GM18498 (cell line): ENCODE data around the gene OR5K2.

Experiments
- ATAC-seq: cut with Tn5 transposase; IDR thresholded peaks from one replicate; pipeline ENCODE4 v1.9.1; 2021; ENCODE audit warnings: mild to moderate bottlenecking, moderate library complexity; ENCODE audit not compliant: unreplicated experiment

The OR5K2 gene

DNA sequence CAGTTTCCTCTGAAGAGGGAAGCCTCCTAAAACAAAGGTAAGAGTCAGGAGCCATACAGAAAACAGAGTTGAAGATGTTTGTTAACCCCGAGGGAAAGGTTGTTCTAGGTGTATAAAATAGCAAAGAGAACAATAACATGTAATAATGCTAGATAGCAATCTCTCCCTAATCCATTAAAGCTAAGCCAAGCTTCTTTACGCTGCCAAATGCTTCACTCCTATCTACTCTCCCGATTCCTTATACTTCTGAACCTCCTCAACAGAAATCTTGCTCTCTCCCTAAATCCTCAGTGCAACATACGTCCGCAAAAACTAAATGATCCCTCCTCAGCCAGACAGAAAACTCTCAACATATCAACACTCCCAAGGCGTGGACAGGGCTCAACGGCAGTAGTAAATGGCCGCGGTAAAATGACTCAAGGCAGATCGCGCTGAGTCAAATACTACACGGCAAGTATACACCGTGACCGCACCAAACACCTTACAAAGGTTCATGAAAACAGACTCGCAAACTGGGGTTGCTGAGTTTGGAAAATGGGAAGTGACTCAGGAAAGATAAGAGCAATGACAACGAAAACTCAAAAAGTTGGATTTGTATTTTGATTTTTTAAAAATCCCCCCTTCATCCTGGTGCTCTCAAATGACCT is 24.5 kb downstream of the OR5K2 start:
- ATAC-seq: peak; percentile 47

DNA sequence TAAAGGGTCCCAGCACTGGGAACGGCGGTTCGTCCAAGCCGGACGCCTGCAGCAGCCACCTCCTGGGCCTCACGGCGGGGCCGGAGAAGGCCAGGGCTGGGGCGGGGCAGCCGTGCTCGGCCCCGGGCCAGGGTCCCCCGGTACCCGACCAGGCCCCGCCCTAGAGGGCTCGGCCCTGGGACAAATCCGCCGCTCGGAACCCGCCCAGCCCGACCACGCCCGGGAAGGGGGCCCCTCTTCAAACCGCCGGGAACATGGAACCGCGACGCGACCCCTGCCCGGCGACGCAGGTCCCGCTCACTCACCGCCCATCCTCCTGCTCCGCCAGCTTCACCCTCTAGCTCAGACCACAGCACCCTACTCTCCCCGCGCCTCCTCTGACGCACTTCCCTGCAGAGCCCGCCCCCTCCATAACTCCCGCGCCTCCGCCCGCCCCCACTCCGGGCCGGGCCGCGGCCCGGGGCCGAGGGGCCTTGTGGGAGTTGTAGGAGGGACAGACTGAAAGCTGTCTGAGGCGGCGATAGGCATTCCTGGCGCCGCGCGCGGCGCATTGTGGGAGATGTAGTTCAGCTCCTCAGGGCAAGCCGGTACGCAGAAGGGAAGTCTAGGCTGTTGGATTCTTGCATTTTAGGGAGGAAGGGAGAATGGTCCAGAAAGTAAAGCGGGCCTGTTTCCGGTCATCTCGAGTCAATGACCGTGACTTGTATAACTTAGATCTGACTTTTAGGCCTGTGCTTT is 25.2 kb downstream of the OR5K2 start, which contains the start of gene CLDND1:
Gene CLDND1, minus strand, starts transcription at position 359 of the 738 bp plus-strand sequence. CDS start 1,478 bp downstream, outside the sequence.
- ATAC-seq: peak; percentile 89

DNA sequence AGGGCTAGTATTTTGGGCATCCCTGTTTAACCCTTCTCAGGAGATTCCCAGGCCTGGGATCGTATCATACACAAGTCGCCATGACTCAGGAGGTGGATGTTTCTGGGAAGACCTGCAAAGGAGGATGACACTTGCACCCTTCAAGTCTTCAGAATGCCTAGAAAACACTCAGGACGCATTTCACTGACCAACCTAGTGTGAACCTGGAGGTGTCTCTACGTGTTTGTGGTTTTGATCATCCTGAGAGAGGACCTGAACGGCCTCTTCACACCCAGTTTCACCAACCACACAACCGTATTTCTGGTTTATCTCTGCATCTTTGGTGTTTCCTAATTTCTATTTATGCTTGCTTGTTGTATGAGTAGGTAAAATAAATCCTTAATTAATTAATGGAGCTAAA is 28.0 kb downstream of the OR5K2 start:
- no peak for ATAC-seq

DNA sequence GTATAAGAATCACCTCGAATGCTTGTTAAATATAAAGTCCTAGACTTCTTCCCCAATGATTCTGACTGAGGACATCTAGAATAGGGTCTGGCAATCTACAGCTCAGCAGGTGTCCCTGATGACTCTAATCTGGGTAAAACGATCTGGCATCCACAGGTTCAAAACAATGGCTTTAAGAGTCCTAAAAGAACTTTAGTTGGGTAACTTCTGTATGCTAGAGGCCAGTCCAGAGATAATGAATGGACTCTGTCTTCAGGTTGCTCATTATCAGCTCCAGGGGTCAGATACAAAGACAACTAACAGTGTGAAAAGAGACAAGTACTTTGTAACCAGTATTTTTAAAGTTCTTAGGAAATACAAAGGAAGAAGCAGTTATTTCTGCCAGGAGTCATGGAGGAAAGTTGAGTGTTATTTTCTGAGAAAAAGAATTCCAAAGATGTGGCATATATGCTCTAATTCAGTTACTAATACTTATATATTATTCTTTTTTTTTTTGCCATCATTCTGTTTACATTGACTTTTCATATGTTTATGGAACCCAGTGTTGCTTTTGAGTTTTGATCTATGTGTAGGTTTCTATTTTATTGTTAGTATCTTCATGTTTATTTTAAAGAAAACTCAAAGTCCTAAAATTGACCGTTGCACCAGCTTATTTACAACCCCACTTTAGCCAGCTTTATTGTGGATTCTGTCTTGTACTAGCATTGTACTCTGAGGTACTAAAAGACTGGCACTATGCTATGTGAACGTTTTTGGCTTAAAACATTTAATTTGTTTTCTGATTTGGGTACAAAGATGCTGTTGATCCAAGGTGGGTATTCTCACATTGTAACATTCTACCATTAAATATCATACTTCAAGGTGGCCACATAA is 31.2 kb downstream of the OR5K2 start:
- no peak for ATAC-seq

DNA sequence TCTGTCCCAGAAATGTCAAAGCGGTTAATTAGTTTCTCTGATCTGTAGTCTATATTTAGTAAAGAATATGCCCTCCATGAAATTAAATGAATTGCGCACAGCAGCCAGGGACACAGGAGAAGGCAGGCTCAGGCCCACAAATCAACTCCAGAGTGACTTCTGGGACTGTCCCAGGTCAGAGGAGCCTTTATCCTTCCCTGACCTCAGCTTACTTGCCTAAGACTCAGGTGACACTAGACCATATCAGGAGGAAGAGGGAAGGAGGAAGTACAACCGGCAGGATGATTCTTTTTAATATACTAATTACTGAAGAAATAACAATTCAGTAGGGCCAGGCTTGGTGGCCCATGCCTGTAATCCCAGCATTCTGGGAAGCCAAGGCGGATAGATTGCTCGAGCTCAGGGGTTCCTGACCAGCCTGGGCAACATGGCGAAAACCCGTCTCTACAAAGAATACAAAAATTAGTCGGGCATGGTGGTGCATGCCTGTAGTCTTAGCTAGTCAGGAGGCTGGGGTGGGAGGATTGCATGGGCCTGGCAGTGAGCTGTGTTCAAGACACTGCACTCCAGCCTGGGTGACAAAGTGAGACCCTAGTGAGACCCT is 32.5 kb downstream of the OR5K2 start:
- no peak for ATAC-seq

DNA sequence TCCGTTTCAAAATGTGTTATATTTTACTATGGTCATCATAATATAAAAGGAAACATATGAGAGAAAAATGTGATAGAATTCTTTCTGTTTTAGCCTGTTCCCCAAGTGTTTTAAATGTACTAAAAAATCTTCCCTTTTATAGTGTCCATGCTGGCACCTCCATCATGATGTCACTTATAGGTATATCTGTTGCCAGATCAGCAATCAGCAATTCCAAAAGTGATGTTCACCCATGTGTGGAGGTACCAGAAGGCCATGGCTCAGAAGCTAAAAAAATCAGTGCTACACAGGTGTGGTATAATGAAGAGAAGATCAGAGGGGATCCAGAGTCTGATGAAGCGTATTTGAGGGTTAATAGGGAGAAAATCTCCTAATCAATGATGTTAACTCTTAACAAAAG is 33.2 kb downstream of the OR5K2 start:
- ATAC-seq: no peak

DNA sequence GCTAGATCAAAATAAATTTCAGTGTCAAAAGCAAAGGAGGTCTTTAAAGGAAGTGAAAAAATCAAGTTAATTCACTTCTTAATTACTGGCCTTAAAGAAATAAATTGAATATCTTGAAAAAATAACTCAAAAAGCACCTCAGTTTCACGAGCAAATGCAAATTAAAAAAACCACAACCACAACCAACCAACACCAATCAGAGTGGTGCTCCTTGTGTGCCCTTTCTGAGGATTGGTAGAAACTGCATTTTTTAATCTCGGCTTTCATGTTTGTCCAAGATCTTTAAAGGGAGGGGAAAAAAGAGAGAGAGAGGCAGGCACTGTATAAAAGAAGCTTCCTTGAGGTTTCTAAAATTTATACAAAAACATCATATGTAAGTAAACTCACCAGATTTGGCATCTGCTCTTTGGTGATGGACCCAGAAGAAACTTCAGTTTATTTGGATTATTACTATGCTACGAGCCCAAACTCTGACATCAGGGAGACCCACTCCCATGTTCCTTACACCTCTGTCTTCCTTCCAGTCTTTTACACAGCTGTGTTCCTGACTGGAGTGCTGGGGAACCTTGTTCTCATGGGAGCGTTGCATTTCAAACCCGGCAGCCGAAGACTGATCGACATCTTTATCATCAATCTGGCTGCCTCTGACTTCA is 34.3 kb downstream of the OR5K2 start, which contains the start of gene GPR15:
Gene GPR15, plus strand, starts transcription at position 357 of the 653 bp plus-strand sequence. Its CDS starts 56 bp downstream, at position 413.
- ATAC-seq: peak; percentile 38

DNA sequence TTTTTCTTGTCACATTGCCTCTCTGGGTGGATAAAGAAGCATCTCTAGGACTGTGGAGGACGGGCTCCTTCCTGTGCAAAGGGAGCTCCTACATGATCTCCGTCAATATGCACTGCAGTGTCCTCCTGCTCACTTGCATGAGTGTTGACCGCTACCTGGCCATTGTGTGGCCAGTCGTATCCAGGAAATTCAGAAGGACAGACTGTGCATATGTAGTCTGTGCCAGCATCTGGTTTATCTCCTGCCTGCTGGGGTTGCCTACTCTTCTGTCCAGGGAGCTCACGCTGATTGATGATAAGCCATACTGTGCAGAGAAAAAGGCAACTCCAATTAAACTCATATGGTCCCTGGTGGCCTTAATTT is 34.8 kb downstream of the OR5K2 start:
- ATAC-seq: peak; percentile 1

DNA sequence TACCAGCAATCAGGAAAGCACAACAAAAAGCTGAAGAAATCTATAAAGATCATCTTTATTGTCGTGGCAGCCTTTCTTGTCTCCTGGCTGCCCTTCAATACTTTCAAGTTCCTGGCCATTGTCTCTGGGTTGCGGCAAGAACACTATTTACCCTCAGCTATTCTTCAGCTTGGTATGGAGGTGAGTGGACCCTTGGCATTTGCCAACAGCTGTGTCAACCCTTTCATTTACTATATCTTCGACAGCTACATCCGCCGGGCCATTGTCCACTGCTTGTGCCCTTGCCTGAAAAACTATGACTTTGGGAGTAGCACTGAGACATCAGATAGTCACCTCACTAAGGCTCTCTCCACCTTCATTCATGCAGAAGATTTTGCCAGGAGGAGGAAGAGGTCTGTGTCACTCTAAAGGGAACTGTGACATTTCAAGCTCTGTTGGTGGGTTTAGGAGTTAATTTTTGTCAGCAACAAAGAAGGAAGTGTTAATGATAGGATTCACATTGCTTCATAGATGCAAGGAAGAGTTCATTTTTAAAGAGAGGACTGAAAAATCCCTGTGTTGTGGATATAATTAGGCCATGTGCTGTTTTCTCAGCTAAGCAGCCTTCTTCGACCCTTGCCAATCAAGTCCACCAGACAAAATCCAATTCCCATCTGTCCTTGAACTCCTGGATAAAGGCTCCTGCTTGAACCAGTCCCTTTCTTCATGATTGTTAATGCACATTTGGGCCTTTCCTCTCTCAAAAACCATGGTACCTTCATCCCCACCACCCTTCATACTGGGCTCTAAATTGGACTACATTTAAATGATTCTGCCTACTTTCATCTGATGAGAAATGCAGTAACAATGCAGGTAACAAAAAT is 35.5 kb downstream of the OR5K2 start:
- ATAC-seq: no peak

DNA sequence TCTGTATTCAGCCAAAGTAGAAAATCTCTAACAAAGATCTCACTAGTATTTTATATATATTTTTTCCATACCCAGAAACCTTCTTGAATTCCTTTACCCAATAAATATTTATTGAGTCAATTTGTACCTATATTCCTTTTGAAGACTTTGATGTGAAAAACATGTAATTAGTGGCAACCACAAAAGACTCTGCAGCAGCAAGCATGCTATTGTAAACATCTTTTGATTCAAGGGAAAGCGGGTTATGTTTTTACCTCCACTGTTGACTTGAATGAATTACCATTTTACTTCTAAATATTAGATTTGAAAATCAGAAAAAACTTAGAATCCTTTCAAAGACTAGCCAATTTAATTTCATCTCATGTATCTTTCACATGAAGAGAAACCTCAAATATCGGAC is 36.7 kb downstream of the OR5K2 start:
- ATAC-seq: no peak

DNA sequence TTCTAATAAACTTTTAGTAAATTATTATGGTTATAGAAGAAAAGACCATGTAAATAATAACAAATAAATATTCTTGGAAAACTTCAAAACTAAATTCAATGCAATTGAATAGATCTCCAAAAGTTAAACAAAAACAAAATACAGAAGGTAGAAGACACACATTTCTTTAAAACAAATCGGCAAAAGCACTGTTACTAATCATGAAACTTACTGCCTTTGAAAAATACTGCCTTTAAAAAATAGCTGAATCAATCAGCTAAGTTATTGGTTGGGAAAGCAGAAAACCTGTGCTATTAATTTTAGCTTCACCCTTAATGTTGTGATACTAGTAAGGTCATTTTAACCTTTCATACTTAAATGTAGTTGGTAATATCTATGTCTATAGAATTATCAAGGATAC is 37.3 kb downstream of the OR5K2 start:
- no peak for ATAC-seq

DNA sequence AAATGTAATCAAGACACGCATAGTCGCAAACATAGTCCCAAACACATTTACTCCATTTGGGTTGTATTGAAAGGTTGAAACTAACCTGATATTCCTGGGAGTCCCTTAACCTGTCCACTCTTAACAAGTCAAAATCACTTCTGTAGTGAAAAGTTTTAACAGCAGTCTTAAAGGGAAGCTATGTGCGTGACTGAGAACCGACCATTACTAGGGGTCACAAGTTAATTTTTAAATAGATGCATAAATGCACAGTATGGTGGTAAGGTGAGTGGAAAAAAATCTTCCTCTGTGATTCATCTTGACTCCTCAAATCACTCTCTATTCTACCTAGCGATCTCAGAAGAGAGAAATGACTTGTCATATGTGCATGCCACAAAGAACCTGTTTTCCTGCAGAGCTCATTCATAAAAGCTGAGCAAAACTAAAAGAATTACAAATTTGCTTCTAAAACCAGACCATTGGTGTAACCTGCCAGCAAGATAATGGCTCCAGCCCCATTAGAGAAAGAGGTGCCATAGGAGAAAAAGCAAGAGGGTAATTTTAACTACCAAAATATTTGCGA is 39.1 kb downstream of the OR5K2 start:
- ATAC-seq: peak; percentile 75

DNA sequence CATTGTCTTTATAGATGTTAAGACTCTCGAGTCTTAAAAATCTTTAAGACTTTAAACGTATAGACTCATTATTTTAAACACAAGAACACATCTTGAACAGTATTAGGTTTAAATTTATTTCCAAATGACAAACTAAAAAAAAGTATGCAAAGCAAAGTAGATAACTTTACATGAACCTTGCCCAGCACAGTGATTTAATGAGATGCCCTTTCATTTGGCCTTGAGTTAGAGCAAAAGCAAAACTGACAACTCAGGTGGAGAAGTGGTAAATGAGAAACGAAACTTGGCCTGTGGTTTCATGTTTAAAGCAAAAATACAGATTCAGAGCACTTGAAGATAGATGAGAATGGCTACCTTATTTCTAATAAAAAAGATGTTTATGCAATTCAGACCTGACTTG is 42.9 kb downstream of the OR5K2 start:
- peak; percentile 48 for ATAC-seq

DNA sequence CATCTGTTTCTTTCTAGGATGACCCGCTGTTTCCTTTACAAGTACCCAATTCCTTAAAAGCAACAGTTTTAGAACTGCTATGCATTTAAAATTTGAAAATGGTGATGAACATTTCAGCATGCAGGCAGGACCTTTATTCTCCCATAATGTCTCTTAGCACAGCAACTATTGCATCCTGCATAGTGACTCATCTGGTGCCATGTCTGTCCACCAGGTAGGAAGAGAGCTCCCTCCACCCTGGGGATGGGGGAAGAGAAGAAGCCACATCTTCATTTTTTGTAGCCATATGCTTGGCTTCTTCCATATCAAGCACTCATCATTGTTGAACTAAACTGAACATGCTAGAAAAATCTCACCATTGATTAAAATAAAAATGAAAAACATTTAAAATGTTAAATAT is 44.2 kb downstream of the OR5K2 start:
- no peak for ATAC-seq

DNA sequence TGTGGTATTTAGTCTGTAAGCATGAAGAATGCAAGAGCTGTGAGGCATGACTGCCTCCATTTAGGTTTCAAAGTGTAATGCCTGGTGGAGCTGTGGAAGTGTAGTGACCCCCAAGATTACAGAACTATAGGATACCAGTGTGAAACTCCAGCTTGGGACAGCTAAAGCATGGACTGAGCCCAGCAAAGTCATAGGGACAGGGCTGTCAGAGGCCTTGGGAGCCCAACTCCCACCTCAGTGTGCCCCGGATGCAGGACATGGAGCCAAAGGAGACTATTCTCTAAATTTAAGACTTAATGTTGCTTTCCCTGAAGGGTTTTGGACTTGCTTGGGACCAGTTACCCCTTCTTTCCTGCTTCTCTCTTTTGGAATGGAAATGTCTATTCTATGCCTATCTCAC is 45.1 kb downstream of the OR5K2 start:
- ATAC-seq: no peak

DNA sequence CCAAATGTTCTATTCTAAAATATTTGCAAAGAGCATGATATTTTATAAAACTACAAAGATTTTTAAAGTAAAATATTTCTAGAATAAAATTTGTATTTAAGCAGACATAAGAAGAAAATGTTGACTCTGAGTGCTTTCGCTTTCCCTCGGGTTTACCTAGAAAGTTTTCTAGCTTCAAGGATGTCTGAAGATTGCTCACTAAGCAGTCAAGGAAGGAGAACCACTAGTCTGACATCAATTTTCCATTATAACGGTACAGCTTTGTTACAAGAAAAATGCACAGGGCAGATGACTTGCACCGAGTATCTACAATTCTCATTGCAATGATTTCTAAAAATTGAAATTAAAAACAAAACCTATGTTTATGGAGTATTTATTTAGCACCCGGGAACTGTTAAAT is 48.5 kb downstream of the OR5K2 start:
- ATAC-seq: peak; percentile 44
